HG03571 (cell line): Measurements from ENCODE around the gene UBE2E1.
"Not testable (repeated sequence)": the region's sequence is repeated elsewhere in the genome, so short reads cannot be mapped to it uniquely, and the experiment has no call there.

Experiments used
- ATAC-seq: cut with Tn5 transposase; IDR thresholded peaks from one replicate; pipeline ENCODE4 v1.9.1; 2021; ENCODE audit not compliant: unreplicated experiment

UBE2E1 gene

DNA sequence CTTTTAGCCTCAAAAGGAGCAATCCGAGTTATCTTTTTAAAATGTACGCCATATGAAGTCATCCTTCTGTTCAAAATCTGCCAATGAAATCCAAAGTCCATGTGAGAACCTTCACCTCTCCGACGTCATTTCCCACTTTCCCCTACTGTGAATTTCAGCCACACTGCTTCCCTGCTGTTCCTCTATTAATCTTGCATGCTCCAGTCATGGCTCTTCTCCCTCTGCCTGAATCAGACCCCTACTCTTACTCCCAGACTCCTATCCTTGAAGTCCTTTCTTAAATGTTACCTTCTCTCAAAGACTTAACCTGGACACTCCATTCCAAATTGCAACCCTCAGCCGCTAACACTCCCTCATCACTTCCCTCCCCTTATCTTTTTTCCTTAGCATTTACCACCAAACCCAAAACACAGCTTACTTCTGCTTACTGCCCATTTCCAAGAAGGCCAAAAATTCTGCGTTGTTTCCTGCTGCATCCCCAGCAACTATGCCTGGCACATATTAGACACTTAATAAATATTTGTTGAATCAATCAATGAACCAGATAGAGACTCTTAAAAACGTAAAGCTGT, 109.9 kb downstream of the UBE2E1 start:
- no peak for ATAC-seq

DNA sequence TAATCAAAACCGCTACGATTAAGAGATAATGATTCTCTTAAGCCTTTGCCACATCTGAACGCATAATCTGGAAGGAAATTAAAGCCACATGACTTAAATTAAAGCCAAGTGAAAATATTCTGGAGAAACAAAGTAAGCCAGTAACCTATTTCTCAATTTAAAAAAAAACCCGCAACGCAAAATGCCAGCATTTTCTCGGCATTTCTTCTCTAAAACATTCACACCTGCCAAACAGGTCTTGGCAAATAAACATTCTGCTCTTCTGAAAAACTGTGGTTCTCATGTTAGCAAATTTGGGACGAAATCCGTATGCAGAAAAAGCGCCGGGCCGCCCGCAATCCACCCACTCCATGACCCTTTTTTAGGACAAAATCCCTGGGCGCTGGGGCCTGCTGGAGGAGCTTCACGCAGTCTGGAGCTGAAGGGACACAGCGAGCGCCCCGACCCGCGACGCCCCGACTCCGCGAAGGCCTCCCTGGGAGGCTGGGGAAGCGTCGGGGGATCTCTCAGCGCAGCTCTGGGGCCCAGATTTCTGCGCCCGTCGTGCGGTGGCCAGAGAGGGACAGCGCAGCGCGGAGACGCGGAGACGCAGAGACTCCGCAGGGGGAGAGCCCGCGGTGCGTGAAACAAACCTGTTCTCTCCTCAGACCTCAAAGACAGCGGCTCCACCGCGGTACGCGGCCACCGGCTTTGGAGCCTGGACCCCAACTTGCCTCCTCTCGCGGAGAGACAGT, 110.6 kb downstream of the UBE2E1 start:
- ATAC-seq: peak; percentile 40

DNA sequence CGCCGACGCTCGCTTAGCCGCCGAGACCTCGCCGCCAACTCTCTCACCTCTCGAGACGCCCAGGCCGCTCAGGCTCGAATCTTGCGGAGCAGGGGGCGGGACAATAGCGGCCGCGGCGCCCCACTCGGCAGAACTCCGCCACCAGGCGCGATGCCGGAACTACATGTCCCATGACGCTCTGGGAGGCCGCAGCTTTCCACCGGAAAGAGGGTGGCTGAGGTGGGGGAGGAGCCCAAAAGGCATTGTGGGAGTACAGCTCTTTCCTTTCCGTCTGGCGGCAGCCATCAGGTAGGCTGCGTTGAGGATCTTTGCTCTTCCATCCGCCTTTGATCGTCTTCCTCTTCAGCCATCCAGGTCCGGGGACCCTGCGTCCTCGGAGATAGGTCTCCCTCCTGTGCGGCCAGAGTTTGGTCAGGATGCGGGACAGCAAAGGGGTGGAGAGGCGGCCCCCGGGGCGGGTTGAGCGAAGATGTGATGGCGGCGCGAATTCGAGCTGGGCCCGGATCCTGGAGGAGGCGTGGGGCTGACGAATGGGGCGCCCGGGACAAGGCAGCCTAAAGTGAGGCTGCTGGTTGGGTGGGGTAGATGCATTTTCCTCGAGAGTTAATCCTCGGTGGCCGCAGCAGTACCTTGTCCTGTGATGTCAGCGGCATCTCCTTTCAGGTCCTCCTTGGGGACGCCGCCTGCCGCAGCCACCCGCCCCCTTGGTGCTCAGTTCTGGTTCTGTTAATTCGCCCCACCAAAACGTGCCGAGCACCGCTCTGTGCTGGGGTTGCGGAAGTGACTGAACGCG, 111.3 kb downstream of the UBE2E1 start, which contains the start of the genes NKIRAS1 and RPL15:
Gene NKIRAS1, minus strand, starts transcription at position 105 of the 793 bp plus-strand sequence. CDS start 6,086 bp downstream, outside the sequence.
Gene RPL15, plus strand, starts transcription at position 247 of the 793 bp plus-strand sequence. CDS start 728 bp downstream, outside the sequence.
- ATAC-seq: peak; percentile 94

DNA sequence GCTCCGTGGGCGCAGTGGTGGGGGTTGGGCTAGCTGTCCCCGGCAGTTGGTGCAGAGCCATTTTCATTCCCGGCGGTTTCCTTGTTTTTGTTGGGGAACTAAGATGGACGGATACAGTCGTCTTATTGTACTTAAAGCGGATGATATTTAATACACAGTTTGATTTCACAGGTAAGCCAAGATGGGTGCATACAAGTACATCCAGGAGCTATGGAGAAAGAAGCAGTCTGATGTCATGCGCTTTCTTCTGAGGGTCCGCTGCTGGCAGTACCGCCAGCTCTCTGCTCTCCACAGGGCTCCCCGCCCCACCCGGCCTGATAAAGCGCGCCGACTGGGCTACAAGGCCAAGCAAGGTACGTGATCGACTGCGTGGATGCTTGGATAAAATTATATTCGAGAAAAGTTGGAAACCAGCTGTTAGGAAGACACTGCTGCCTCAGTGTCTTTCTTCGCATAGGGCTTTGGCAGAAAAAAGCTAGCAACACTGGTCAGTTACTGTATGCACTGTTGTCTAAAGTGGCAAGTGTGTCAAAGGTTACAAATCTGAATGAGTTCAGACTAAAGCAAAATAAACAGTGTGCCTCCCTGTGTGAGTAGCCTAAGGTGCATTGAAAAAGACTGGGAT, 112.0 kb downstream of the UBE2E1 start:
- ATAC-seq: not testable (repeated sequence)

DNA sequence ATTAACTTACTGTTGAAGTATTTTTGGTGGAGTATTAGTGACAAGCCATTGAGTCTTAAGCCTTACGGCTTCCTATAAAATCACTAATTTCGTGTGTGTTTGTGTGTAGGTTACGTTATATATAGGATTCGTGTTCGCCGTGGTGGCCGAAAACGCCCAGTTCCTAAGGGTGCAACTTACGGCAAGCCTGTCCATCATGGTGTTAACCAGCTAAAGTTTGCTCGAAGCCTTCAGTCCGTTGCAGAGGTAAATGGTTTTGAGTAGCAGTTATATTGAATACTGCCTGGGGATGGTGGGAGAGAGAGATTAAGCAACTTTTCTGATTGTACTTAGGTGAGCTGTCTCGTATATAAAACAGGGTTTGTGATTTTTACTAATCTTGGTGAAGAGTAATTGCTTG, 112.6 kb downstream of the UBE2E1 start:
- not testable (repeated sequence) for ATAC-seq

DNA sequence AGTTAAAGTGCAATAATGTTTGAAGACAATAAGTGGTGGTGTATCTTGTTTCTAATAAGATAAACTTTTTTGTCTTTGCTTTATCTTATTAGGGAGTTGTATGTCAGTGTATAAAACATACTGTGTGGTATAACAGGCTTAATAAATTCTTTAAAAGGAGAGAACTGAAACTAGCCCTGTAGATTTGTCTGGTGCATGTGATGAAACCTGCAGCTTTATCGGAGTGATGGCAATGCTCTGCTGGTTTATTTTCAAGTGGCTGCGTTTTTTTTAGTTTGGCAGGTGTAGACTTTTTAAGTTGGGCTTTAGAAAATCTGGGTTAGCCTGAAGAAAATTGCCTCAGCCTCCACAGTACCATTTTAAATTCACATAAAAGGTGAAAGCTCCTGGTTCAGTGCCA, 113.9 kb downstream of the UBE2E1 start:
- ATAC-seq: no peak

DNA sequence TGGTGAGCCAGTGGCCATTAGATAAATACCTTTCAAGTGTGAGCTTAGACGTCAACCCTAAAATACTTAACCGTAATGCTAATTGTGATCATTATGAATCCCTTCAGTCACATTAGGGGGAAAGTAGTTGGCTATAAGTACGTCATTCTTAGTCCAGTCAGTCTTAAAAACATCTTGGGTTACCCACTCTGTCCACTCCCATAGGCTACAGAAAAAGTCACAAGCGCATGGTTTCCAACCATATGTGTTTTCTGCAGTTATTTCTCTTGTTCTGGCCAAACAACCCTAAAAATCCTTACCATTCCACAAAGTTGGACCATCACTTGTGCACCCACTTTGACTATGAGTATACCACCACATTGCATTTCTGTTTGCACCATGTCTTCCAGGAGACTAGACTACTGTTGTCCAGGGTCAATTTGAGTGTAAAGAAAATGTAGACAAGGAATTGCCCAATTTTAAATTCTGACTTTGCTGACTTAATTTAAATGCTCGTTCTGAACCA, 114.4 kb downstream of the UBE2E1 start:
- no peak for ATAC-seq

DNA sequence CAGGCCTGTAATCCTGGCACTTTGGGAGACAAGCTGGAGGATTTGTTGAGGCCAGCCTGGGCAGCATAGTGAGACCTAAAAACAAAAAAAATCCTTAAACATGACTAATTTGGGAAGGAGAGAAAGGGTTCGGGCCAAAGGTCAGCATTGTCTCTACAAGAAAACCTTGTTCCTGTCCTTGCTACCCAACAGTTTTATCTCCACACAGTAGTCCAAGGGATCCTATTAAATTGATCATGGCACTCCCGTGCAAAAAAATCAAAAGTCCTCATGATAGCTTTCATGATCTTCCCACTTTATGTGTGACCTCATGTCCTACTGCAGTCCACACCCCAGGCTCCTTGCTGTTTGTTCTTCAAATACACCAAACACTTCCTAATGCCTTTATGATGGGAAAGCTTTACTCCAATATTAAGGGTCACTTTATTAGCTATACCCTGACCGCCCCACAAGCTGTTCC, 115.3 kb downstream of the UBE2E1 start:
- no peak for ATAC-seq

DNA sequence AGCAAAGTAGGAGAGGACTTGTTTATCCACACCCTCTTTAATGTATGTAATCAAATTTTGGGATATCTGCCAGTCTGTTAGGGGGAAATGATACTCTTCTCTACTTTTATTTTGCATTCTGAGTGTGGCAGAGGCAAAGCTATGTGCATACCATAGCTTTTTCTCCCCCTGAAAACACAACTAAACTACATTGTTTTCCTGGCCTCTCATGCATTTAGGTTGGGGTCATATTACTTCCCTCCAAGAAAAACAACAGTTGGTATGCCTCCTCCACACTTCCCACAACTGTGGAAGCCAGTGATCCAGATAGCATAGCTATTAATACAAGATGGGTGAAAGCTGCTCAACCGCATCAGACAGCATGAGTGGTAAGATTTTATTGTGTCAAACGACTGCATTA, 118.0 kb downstream of the UBE2E1 start:
- ATAC-seq: no peak

DNA sequence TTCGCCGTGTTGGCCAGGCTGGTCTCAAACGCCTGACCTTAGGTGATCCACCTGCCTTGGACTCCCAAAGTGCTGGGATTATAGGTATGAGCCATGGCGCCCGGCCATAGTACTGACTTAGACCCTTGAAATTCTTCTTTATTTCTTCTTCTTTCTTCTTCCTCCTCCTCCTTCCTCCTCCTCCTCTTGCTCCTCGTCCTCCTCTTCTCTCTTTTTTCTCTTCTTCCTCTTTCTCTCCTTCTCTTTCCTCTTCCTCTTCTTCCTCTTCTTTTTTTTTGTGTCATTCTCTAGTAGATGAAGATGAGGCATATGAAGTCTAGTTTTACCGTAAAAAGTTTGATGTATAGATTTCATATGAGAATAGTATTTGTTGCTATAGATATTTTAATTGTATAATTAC, 120.5 kb downstream of the UBE2E1 start:
- ATAC-seq: no peak

DNA sequence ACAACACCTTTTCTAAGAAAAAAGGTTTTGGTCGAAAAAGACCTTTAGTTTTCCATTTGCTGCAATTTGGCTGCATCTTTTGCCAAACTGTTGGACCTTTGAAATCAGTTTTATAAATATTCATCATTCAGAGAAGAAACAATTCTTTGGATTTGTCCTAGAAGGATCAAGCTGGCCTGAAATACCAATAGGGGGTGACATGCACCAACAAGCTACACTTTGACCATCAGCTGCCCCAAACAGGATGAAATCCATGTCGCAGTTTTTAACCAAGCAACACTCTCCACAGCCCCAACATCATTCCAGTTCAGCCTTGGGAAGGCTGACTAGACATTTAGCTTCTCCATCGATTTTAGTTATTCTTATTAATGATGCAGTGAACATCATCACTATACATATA, 121.0 kb downstream of the UBE2E1 start:
- no peak for ATAC-seq

DNA sequence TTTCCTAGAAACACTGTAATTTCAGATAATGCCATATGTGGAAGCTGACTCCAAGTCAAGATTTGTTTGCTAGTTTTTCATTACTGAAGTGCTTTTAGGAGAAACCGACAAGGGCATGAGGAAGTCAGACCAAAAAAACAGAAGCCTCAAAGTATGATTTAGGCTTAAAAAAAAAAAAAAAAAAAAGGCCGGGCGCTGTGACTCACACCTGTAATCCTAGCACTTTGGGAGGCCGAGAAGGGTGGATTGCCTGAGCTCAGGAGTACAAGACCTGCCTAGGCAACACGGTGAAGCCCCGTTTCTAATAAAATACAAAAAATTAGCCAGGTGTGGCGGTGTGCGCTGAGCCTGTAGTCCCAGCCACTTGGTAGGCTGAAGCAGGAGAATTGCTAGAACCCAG, 122.8 kb downstream of the UBE2E1 start:
- no peak for ATAC-seq

DNA sequence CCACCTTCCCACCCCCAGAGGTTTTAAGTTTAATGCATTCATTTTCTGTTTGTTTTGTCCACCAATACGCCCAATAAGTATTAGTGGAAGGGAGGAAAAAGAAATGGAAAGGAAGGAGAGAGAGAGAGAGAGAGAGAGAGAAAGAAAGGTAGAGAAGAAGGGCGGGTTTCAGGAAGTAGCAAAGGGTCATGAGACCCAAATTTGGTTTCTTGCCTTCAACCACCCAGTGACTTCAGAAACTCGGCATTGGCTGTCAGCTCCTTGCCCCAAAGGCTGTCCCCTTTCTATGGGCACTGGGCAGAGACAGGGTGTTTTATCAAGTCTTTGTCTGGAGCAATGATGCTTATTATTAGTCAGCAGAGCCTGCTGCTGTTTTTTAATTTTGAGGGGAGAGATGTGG, 125.8 kb downstream of the UBE2E1 start:
- no peak for ATAC-seq

DNA sequence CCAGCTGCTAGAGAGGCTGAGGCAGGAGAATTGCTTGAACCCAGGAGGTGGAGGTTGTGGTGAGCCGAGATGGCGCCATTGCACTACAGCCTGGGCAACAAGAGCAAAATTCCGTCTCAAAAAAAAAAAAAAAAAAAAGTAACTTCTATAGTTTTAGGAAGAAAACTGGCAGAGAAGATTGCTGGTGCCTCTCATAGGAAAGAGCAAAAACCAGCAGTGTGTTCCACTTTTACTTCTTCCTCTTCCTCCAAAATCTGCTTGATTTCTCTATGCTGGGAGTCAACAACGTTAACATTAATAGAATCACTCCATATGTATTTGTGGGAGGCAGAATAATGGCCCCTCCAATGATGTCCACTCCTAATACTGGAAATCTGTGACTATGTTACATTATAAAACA, 126.8 kb downstream of the UBE2E1 start:
- no peak for ATAC-seq

DNA sequence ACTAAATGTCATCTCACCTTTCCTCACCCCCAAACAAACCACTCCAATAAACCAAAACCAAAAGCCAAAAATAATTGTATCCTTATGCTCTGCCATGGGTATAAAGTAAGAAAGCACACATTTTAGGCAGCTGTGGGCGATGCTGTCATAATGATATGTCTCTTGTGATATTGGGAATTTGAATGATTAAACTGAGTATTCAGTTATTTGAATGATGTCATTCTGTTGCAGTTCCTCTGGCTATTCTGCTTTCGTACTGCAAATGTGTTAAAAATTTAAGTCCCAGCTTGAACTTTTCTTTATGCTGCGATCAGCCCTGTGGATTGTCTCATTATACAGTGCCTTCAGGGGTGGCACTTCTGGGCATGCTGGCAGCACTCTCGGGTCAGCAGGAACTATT, 128.5 kb downstream of the UBE2E1 start:
- no peak for ATAC-seq

DNA sequence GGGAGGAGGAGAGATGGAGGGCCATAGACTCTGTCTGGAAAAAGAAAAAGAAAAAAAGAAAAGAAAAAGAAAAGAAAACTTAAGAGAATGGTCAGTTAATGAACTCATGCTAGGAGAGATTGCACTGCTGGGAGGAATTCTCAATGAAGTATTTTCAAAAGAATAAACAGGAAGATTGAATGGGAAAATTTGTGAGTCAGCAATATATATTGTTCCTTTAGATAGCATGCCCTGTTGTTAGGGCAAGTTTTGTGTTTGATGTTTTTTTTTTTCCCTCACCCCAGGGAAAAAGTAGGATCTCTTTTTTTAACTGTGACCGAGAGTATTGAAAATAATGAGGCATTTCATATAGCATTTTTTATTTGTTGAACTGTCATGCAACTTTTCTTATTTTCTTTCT, 131.5 kb downstream of the UBE2E1 start:
- no peak for ATAC-seq

DNA sequence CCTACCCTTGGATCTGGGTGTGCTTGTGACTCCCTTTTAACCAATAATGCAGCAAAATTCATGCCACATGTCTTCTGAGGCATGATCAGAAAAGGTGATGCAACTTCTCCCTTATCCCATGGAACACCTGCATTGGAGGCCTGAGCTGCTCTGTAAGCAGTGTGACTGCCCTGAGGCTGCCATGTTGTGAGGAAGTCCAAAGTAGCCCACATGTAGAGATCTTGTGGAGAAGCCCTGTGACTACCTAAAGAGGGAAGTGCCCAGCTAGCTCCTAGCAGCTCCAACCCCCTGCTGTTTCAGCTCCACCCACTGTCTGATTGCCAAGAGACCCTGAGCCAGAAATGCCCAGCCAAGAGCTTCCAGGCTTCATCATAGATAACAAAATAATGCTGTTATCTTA, 132.9 kb downstream of the UBE2E1 start:
- ATAC-seq: no peak

DNA sequence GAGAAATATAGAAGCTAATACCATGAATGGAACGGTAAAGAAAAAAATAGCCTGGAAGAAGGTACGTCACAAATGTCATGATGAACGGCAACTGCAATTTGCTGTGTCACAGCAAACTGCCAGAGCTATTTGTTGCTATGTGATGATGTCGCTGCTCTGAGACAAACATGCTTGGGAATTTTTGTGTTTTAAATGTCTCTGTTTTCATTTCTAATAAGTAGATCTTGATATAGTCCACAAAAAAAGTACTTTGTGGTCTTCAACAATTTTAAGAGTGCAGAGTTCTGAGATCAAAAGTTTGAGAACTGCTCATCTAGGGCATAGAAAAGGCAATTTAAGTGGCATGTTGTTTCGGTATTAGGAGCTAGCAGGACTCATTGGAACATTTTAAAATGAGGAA, 135.0 kb downstream of the UBE2E1 start:
- ATAC-seq: no peak
